ENCODE data around the gene TRIP6.

GRCh38 chr7:100921039-100921438, 53.9 kb downstream of the TRIP6 start:
- TF ChIP-seq, protein P1, sequence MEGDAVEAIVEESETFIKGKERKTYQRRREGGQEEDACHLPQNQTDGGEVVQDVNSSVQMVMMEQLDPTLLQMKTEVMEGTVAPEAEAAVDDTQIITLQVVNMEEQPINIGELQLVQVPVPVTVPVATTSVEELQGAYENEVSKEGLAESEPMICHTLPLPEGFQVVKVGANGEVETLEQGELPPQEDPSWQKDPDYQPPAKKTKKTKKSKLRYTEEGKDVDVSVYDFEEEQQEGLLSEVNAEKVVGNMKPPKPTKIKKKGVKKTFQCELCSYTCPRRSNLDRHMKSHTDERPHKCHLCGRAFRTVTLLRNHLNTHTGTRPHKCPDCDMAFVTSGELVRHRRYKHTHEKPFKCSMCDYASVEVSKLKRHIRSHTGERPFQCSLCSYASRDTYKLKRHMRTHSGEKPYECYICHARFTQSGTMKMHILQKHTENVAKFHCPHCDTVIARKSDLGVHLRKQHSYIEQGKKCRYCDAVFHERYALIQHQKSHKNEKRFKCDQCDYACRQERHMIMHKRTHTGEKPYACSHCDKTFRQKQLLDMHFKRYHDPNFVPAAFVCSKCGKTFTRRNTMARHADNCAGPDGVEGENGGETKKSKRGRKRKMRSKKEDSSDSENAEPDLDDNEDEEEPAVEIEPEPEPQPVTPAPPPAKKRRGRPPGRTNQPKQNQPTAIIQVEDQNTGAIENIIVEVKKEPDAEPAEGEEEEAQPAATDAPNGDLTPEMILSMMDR (IDR thresholded peaks at IDR 0.05; ENCODE audit: extremely low read depth in 1 of 2, insufficient read depth in 1 of 2, low read depth in 1 of 2, low read length in 2 of 2), result no peak
- TF ChIP-seq POLR2AphosphoS5 (IDR thresholded peaks at IDR 0.05; ENCODE audit: insufficient read depth, low read depth, low read length) (no peak), EZH2 (IDR thresholded peaks at IDR 0.05; ENCODE audit: borderline replicate concordance, low read depth, low read length, severe bottlenecking) (no peak), POLR2A (IDR thresholded peaks at IDR 0.05; ENCODE audit: low read depth, low read length) (no peak), MAX (IDR thresholded peaks at IDR 0.05; ENCODE audit: insufficient read depth, insufficient read length) (no peak), FOS (IDR thresholded peaks at IDR 0.05; ENCODE audit: borderline replicate concordance, insufficient read depth, low read length) (no peak)
